ENCODE data around the gene FAM3D.

FAM3D gene

GRCh38 chr3:58633157-58633865 lies 33.3 kb downstream of the FAM3D start:
- DNase-seq, result no peak
- in situ Hi-C loops (cut with HindIII; ENCODE audit: low pct_ligation_motif_present, low pct_unique_long_range_greater_than_20kb, low sequenced_read_pairs), result no loop called here

- in situ Hi-C loops (cut with HindIII; ENCODE audit: low pct_ligation_motif_present, low pct_unique_long_range_greater_than_20kb, low sequenced_read_pairs), result no loop called here
- no peak for DNase-seq
Measured at GRCh38 chr3:58631742-58632141, 34.8 kb downstream of the FAM3D start.

GRCh38 chr3:58630710-58631092 lies 35.9 kb downstream of the FAM3D start:
- no peak for DNase-seq
- in situ Hi-C loops (cut with HindIII; ENCODE audit: low pct_ligation_motif_present, low pct_unique_long_range_greater_than_20kb, low sequenced_read_pairs), result no loop called here

GRCh38 chr3:58630076-58630709 lies 36.4 kb downstream of the FAM3D start:
- in situ Hi-C loops (cut with HindIII; ENCODE audit: low pct_ligation_motif_present, low pct_unique_long_range_greater_than_20kb, low sequenced_read_pairs), result no loop called here
- DNase-seq, result peak; percentile 54

- no peak for DNase-seq
- in situ Hi-C loops (cut with HindIII; ENCODE audit: low pct_ligation_motif_present, low pct_unique_long_range_greater_than_20kb, low sequenced_read_pairs), result no loop called here
Measured at GRCh38 chr3:58629629-58630028, 36.9 kb downstream of the FAM3D start.

GRCh38 chr3:58628823-58629562 lies 37.6 kb downstream of the FAM3D start:
- no peak for DNase-seq
- in situ Hi-C loops (cut with HindIII; ENCODE audit: low pct_ligation_motif_present, low pct_unique_long_range_greater_than_20kb, low sequenced_read_pairs), result no loop called here

GRCh38 chr3:58627941-58628340 lies 38.6 kb downstream of the FAM3D start:
- no peak for DNase-seq
- in situ Hi-C loops (cut with HindIII; ENCODE audit: low pct_ligation_motif_present, low pct_unique_long_range_greater_than_20kb, low sequenced_read_pairs), result no loop called here

- DNase-seq, result no peak
- in situ Hi-C loops (cut with HindIII; ENCODE audit: low pct_ligation_motif_present, low pct_unique_long_range_greater_than_20kb, low sequenced_read_pairs), result no loop called here
Measured at GRCh38 chr3:58627570-58627885, 39.0 kb downstream of the FAM3D start.

GRCh38 chr3:58626841-58627569 lies 39.6 kb downstream of the FAM3D start:
- in situ Hi-C loops (cut with HindIII; ENCODE audit: low pct_ligation_motif_present, low pct_unique_long_range_greater_than_20kb, low sequenced_read_pairs), result no loop called here
- DNase-seq, result no peak

GRCh38 chr3:58625196-58625824 lies 41.3 kb downstream of the FAM3D start:
- no peak for DNase-seq
- in situ Hi-C loops (cut with HindIII; ENCODE audit: low pct_ligation_motif_present, low pct_unique_long_range_greater_than_20kb, low sequenced_read_pairs), result no loop called here

GRCh38 chr3:58624550-58624949 lies 42.0 kb downstream of the FAM3D start:
- in situ Hi-C loops (cut with HindIII; ENCODE audit: low pct_ligation_motif_present, low pct_unique_long_range_greater_than_20kb, low sequenced_read_pairs), result no loop called here
- no peak for DNase-seq

GRCh38 chr3:58623961-58624360 lies 42.6 kb downstream of the FAM3D start:
- in situ Hi-C loops (cut with HindIII; ENCODE audit: low pct_ligation_motif_present, low pct_unique_long_range_greater_than_20kb, low sequenced_read_pairs), result no loop called here
- DNase-seq, result no peak

- in situ Hi-C loops (cut with HindIII; ENCODE audit: low pct_ligation_motif_present, low pct_unique_long_range_greater_than_20kb, low sequenced_read_pairs), result no loop called here
- DNase-seq, result no peak
Measured at GRCh38 chr3:58623478-58623877, 43.1 kb downstream of the FAM3D start.

- no peak for DNase-seq
- in situ Hi-C loops (cut with HindIII; ENCODE audit: low pct_ligation_motif_present, low pct_unique_long_range_greater_than_20kb, low sequenced_read_pairs), result no loop called here
Measured at GRCh38 chr3:58622892-58623291, 43.7 kb downstream of the FAM3D start.

- DNase-seq, result no peak
- in situ Hi-C loops (cut with HindIII; ENCODE audit: low pct_ligation_motif_present, low pct_unique_long_range_greater_than_20kb, low sequenced_read_pairs), result no loop called here
Measured at GRCh38 chr3:58622436-58622835, 44.1 kb downstream of the FAM3D start.

- in situ Hi-C loops (cut with HindIII; ENCODE audit: low pct_ligation_motif_present, low pct_unique_long_range_greater_than_20kb, low sequenced_read_pairs), result no loop called here
- DNase-seq, result no peak
Measured at GRCh38 chr3:58621086-58621830, 45.3 kb downstream of the FAM3D start.

GRCh38 chr3:58620421-58620820 lies 46.2 kb downstream of the FAM3D start:
- DNase-seq, result no peak
- in situ Hi-C loops (cut with HindIII; ENCODE audit: low pct_ligation_motif_present, low pct_unique_long_range_greater_than_20kb, low sequenced_read_pairs), result no loop called here

- in situ Hi-C loops (cut with HindIII; ENCODE audit: low pct_ligation_motif_present, low pct_unique_long_range_greater_than_20kb, low sequenced_read_pairs), result no loop called here
- no peak for DNase-seq
Measured at GRCh38 chr3:58617338-58617761, 49.2 kb downstream of the FAM3D start.

Data from ACHN (cell line).